GM12891 (cell line): ENCODE data around the gene BROX.
A peak's percentile ranks its signal among the peaks of the same experiment; 100 is the strongest.

Experiments used
- DNase-seq: peaks from one replicate; pipeline ENCODE4 v3.0.0; 2011; ENCODE audit warnings: low spot score; ENCODE audit not compliant: insufficient read length
- FAIRE-seq: peaks from 2 replicates; lab custom pipeline; 2011; peaks lifted over from hg19 to GRCh38; lab: Jason Lieb, UNC
- PAX5 ChIP-seq: IDR thresholded peaks from 2 replicates; pipeline ENCODE4 v1.6.1; 2011; ENCODE audit warnings: low read length, moderate library complexity, mild to moderate bottlenecking; ENCODE audit not compliant: insufficient read depth, severe bottlenecking
- POLR2A ChIP-seq: IDR thresholded peaks from 2 replicates; pipeline ENCODE4 v1.6.1; 2011; ENCODE audit warnings: low read depth, low read length, control low read depth
- POLR2AphosphoS5 ChIP-seq: IDR thresholded peaks from 2 replicates; pipeline ENCODE4 v1.6.1; 2011; ENCODE audit warnings: low read depth, low read length, control low read depth
- POU2F2 ChIP-seq: IDR thresholded peaks from 2 replicates; pipeline ENCODE4 v1.6.1; 2011; ENCODE audit warnings: low read depth, mild to moderate bottlenecking, control low read depth, low read length, moderate library complexity
- SPI1 ChIP-seq: IDR thresholded peaks from 2 replicates; pipeline ENCODE4 v1.6.1; 2011; ENCODE audit warnings: low read depth, low read length, control low read depth
- TAF1 ChIP-seq: IDR thresholded peaks from 2 replicates; pipeline ENCODE4 v1.6.1; 2011; ENCODE audit warnings: low read depth, low read length, control low read depth

BROX gene

DNA sequence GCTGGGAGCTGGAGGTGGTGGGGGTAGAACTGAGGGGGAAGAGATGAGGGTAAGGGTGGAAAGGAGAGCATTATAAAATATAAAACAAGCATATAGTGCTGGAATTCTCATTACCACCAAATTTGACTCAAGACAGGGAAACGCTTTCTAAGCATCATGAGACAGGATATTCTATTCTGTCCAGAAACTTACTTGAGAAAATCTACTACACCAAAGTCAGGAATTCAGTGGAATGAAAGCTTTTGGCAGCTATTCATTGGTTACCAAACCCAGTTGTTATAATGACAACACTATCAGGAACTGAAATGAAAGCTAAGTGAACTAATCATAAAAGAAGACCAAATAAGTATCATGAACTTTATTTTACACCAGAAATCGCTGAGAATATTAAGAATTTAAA is 14.5 kb upstream of the BROX start:
- no peak for FAIRE-seq
- TF ChIP-seq POLR2A = no peak
- no peak for TF ChIP-seq POU2F2
- TF ChIP-seq TAF1 = no peak
- TF ChIP-seq POLR2AphosphoS5 = no peak
- DNase-seq = no peak

DNA sequence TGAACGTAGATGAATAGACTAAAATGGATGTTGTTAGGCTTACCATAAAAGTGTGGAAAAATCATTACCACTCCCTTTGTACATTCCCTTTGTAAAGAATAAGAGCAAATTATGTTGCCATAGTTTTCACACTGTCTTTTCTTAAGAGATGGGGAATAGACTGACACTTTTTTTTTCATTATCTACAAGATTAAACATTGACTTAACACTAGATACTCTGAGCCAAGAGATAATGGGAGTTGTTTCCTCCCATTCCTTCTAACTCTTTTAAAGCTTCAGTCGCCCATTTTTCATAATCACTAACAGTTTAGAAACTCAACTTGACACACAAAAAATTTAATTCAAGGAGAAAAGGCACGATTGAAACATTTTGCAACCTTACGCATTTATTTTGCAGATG is 10.2 kb upstream of the BROX start:
- TF ChIP-seq POLR2A (no peak), PAX5 (no peak), POU2F2 (no peak)
- DNase-seq (no peak), FAIRE-seq (no peak)

DNA sequence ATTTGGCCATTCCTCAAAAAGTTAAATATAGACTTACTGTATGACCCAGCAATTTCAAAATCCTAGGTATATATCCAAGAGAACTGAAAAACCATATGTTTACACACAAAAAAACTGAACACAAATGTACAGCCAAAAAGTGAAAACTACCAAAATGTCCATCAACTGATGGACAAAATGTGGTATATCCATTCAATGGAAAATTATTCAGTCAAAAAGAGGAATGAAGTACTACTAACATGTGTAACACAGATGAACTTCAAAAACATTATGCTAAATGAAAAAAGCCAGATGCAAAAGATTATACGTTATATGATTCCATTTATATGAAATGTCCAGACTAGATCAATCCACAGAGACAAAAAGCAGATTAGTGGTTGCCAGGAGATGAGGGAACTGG is 8.1 kb upstream of the BROX start:
- TF ChIP-seq POLR2AphosphoS5 (no peak), PAX5 (no peak), TAF1 (no peak), POU2F2 (no peak), POLR2A (no peak)
- no peak for DNase-seq
- FAIRE-seq = no peak

DNA sequence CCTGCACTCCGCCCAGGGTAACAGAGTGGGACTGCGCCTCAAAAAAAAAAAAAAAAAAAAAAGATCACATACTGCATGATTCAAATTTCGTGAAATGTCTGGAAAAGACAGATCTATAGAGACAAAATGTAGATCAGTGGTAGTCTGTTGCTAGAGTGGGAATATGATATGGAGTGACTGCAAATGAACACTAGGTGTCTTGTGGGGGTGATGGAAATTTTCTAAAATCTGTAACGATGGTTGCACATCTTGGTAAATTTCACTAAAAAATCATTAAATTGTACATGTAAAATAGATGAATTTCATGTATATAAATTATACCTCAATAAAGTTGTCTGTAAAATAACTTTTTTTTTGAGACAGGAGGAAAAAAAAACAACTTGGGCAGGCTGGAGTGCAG is 5.5 kb upstream of the BROX start:
- FAIRE-seq = no peak
- no peak for DNase-seq
- no peak for TF ChIP-seq POLR2A
- TF ChIP-seq TAF1 = no peak
- no peak for TF ChIP-seq PAX5
- TF ChIP-seq POLR2AphosphoS5 = no peak
- no peak for TF ChIP-seq SPI1
- TF ChIP-seq POU2F2 = no peak

DNA sequence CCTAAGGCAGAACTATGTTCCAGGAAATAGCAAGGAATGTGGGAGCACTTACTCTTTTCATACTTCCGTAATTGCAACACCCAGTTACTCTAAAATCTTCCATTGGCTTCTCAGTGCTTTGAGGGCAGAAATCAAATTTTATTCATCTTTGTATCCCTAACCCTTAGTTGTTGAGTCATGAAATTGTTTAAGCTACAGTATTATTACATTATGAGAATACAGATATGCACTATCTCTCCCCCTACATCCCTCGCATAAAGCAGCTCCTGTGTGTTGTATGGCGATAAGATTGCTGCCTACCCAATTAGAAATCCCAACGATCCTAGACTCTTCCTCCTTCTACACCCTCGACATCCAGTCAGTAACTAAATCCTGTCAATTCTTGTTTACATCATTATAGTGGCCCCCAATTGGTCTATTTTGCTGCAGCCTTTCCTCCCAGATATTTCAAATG is 2.6 kb upstream of the BROX start:
- TF ChIP-seq POU2F2 = no peak
- TF ChIP-seq SPI1 = no peak
- no peak for TF ChIP-seq POLR2AphosphoS5
- TF ChIP-seq TAF1 = no peak
- TF ChIP-seq PAX5 = no peak
- no peak for TF ChIP-seq POLR2A
- FAIRE-seq (no peak), DNase-seq (no peak)

DNA sequence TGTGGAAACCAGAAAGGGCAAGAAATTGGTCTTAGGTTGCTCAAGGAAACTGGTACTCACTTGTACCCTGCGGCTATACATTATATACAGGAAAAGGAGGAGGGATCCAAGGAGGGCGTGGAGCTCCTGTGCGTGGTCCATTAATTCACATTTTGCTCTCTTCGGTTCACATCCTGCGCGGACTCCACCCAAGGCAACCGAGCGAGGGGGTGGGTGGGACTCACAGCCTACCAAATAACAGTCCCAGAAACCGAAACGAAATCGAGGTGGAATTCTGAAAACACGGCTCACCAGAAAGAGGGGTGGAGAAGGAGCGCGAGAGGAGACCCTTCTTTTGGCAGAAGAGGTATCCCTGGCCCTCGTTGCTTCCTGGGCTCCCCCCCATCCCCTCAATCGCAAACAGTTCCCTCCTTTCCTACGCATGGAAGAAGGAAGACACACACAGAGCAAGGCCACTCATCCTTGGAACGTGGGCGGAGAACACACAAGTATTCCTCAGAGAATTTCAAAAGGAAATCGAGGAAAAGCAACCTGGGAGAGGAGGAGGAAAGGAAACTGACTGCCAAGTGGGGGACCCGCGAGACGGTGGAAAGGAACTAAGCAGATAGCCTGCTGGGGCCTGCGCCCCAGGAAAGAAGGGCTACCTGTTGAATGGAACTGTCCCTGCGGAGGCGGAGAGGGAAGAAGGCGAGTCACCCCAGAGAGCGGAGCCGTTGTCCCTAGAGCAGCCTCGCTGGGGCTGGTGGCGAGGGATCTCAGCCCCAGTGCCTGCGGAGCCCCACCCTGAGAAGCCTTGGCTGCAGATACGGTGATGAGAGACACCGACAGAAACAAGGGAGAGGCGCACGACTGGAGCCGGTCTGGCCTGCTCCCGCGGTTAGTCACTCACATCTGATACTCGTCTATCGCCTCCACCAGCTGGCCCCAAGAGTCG is 778 bp upstream of the BROX start:
- FAIRE-seq = peak; percentile 76
- DNase-seq = peak; percentile 26
- TF ChIP-seq POLR2A (no peak), POLR2AphosphoS5 (no peak), SPI1 (no peak), TAF1 (no peak), POU2F2 (0 out of 2 replicates have a peak, but pooled peaks have one; percentile 21)

DNA sequence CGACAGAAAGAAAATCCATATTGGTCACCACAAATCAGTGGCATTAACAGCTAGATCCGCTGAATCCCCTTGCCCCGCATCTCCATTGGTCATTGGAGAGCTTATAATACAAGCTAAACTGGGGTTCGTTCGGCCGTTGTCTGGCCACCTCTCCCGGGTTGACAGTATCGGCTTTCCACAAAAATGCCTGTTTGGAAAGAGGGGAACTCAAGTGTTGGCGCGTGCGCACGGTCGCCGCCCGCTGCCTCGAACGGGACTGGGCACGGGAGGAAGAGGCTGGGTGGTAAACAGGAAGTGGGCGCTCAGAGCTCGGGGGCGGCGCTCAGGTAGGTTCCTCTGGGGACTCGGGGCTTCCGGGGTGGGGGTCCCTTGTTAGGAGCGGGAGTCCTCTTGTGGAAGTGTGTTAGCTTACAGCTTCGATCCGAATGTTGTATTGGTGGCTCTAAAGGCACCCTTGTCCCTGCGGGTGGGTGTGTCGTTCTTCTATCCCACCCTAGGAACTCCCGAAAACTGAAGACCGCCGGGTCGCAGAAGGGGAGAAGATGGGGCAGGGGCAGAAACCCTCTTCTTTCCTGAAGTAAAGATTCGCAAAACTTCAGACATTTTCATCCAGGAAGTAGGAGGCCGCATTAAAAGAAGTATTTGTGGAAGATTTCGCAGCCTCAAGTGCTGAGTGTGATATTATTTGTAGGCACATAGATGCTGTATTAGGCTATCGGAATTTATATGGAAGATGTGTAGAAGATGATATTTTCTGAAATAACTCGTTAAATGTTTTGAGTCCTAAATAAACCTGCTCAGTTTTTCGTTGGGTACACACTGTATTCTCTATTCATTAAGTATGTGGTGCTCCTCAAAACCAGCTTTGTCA is 962 bp downstream of the BROX start:
- TF ChIP-seq POU2F2 (no peak; the same call in 1 of the 2 replicates), SPI1 (peak; percentile 89), POLR2A (peak; percentile 36; the same call in 1 of the 2 replicates), POLR2AphosphoS5 (0 out of 2 replicates have a peak, but pooled peaks have one; percentile 24), TAF1 (peak; percentile 80), PAX5 (no peak)
- peak; percentile 65 for DNase-seq
- peak; percentile 96 for FAIRE-seq

DNA sequence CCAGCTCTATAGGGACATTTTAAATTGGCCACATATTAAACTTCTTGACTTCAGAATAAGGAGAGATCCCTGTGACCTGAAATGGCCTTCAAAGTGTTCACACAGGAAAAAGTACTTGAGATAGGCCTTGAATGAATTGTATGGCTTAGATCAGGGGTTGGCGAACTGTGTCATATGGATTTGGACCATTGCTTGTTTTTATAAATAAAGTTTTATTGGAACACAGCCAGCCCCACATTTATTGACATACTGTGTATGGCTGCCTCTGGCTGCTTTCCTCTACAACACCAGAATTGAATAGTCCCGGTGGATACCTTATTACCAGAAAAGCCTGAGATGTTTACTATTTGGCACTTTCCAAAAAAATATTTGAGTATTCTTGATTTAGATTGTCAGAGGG is 4.0 kb downstream of the BROX start:
- no peak for TF ChIP-seq PAX5
- no peak for TF ChIP-seq SPI1
- TF ChIP-seq POLR2AphosphoS5 = no peak
- no peak for TF ChIP-seq TAF1
- no peak for TF ChIP-seq POLR2A
- FAIRE-seq = no peak
- no peak for DNase-seq

DNA sequence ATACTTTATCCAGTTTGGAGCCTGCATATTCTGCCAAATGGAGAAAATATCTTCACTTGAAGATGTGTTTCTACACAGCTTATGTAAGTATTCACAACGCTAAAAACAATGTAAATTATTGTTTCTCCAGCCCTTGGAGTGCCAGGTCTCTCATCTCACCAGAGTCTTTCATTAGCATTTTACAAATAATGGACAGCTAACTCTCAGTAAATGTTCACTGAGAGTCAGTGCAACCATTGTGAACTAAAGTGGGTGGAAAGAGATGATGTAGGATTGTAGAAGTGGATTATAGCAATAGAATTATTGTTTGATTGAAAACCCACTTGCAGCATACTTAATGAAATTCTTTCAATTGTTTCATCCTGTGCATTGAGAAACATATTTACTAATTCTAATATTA is 16.4 kb downstream of the BROX start:
- TF ChIP-seq POU2F2 = no peak
- TF ChIP-seq SPI1 = no peak
- no peak for TF ChIP-seq PAX5
- no peak for TF ChIP-seq TAF1
- TF ChIP-seq POLR2A = no peak
- TF ChIP-seq POLR2AphosphoS5 = no peak
- FAIRE-seq (no peak), DNase-seq (no peak)

DNA sequence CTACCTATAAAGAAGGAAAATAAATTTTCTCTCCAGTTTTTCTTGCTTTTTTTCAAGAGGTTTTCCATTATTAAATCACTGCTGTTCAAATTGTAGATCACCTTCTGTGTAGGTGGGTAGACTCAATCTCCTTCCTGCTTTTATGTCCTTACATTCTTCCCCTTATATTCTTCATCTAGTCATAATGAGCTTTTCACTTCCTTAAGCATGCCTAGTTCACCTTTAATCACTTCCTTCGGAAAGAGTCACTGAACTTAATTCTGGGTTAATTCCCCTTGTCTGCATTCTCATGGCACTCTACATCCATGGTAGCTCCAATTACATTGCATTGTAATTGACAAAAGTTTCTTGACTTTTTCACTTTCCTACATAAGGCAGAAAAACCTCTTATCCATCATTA is 18.5 kb downstream of the BROX start:
- TF ChIP-seq POU2F2 (no peak), PAX5 (no peak), POLR2AphosphoS5 (no peak), SPI1 (peak; percentile 50; the same call in 1 of the 2 replicates), TAF1 (no peak), POLR2A (no peak)
- FAIRE-seq (peak; percentile 33), DNase-seq (no peak)
